Measurements from ENCODE around the gene DSCAML1.

DSCAML1 gene

DNA sequence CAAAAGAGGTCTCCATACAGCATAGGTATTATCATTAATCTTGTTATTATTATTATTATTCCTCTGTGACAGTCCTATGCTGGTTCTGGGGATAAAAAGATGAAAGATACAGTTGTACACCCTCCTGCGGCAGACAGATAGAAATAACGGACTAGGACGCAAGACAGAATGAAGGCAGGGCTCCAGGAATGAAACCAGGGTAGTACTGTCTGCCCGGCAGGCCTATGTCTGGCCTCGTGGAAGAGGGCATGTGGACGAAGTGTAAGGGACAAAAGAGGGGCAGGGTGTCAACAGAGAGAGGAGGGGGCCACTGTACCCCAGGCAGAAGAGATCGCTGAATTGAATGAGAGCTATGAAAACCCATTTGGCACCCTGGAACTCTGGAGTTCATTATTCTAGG lies 25.2 kb downstream of the DSCAML1 start:
- TF ChIP-seq, protein P1, sequence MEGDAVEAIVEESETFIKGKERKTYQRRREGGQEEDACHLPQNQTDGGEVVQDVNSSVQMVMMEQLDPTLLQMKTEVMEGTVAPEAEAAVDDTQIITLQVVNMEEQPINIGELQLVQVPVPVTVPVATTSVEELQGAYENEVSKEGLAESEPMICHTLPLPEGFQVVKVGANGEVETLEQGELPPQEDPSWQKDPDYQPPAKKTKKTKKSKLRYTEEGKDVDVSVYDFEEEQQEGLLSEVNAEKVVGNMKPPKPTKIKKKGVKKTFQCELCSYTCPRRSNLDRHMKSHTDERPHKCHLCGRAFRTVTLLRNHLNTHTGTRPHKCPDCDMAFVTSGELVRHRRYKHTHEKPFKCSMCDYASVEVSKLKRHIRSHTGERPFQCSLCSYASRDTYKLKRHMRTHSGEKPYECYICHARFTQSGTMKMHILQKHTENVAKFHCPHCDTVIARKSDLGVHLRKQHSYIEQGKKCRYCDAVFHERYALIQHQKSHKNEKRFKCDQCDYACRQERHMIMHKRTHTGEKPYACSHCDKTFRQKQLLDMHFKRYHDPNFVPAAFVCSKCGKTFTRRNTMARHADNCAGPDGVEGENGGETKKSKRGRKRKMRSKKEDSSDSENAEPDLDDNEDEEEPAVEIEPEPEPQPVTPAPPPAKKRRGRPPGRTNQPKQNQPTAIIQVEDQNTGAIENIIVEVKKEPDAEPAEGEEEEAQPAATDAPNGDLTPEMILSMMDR (IDR thresholded peaks at IDR 0.05; ENCODE audit: low read depth, low read length) = no peak
- DNase-seq = no peak
- no peak overlapping the region for H3K4me3 ChIP-seq (ENCODE audit: low read depth, low read length)
- H3K9me3 ChIP-seq = no peaks in the 10 kb centered on the region
- peaks cover 22% of the 10 kb centered on the region for H3K4me1 ChIP-seq
- no peaks in the 10 kb centered on the region for H3K36me3 ChIP-seq
- peaks cover 15% of the 10 kb centered on the region for H3K27me3 ChIP-seq

DNA sequence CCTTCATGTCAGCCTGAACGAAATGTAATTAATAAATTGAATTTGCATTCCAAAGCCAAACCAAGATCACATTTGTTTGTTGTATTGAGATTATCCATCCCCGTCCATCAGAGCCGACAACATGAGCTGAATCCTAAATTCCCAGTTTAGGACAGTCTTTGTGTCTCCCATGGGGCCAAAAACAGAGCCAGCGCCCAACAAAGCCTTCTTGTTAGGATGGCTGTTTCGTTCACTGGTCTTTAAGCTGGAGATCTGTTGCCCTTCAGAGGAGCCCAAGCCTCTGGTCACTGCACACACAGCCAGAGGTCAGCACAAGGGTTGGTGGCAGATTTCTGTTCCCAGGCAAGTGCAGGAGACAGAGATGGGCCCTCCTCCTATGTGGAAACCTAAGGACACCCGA lies 25.8 kb downstream of the DSCAML1 start:
- Histone ChIP-seq H3K4me3 (ENCODE audit: low read depth, low read length) (no peak overlapping the region), H3K36me3 (no peaks in the 10 kb centered on the region), H3K9me3 (no peaks in the 10 kb centered on the region), H3K4me1 (peaks cover 22% of the 10 kb centered on the region), H3K27me3 (peaks cover 20% of the 10 kb centered on the region)
- TF ChIP-seq, protein P1 (IDR thresholded peaks at IDR 0.05; ENCODE audit: low read depth, low read length) = no peak
- DNase-seq = no peak

DNA sequence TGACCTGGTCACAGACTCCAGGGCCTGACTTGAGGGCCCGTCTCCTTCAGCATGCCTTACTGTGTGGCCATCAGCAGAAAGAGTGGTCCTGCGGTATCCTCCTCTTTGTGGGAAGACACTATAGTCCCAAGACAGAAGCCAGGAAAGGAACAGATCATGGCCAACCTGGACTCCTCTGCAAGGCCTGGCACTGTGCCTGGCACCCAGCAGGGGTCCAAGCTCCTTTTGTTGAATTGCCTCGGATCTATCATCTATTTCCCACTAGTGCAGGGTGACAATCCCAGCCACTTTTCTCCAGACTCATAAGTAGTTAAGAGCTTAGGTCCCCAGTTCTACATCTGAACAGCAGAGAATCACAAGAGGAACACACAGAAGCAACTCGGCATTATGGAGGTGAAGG lies 27.0 kb downstream of the DSCAML1 start:
- Histone ChIP-seq H3K36me3 (no peaks in the 10 kb centered on the region), H3K27me3 (peaks cover 18% of the 10 kb centered on the region), H3K9me3 (no peaks in the 10 kb centered on the region), H3K4me1 (peaks cover 22% of the 10 kb centered on the region), H3K4me3 (ENCODE audit: low read depth, low read length) (no peak overlapping the region)
- TF ChIP-seq, protein P1 (IDR thresholded peaks at IDR 0.05; ENCODE audit: low read depth, low read length) = no peak
- DNase-seq = no peak

GRCh38 chr11:117769533-117769932 lies 27.5 kb downstream of the DSCAML1 start:
- TF ChIP-seq, protein P1 (IDR thresholded peaks at IDR 0.05; ENCODE audit: low read depth, low read length) = no peak
- Histone ChIP-seq H3K9me3 (no peaks in the 10 kb centered on the region), H3K4me1 (peaks cover 22% of the 10 kb centered on the region), H3K4me3 (ENCODE audit: low read depth, low read length) (no peak overlapping the region), H3K36me3 (no peaks in the 10 kb centered on the region), H3K27me3 (peaks cover 18% of the 10 kb centered on the region)
- no peak for DNase-seq

DNA sequence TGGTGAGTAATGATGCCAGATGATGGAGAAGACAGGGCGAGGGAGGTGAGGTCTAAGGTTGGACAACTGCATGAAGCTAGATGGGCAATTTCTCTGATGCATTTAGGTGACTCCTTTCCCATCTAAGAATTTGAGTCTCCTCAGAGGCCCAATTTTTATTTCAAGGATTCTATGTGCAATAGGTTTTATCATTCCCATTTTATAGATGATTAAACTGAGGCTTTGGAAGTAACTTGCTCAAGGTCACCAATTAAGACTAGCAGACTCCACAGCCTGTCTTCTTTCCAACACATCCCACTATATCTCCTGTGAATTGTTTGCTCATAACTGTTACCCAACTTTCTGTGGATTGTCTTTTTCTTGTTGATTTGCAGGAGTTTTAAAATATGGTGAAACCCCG lies 28.5 kb downstream of the DSCAML1 start:
- Histone ChIP-seq H3K36me3 (no peaks in the 10 kb centered on the region), H3K4me1 (peaks cover 17% of the 10 kb centered on the region), H3K9me3 (no peaks in the 10 kb centered on the region), H3K4me3 (ENCODE audit: low read depth, low read length) (no peak overlapping the region), H3K27me3 (peaks cover 18% of the 10 kb centered on the region)
- TF ChIP-seq, protein P1 (IDR thresholded peaks at IDR 0.05; ENCODE audit: low read depth, low read length) = no peak
- DNase-seq = no peak

GRCh38 chr11:117767071-117767470 lies 29.9 kb downstream of the DSCAML1 start:
- Histone ChIP-seq H3K36me3 (no peaks in the 10 kb centered on the region), H3K4me1 (peaks cover 11% of the 10 kb centered on the region), H3K9me3 (no peaks in the 10 kb centered on the region), H3K4me3 (ENCODE audit: low read depth, low read length) (no peak overlapping the region), H3K27me3 (peaks cover 18% of the 10 kb centered on the region)
- DNase-seq = no peak
- TF ChIP-seq, protein P1 (IDR thresholded peaks at IDR 0.05; ENCODE audit: low read depth, low read length) = no peak
